Breast epithelium (tissue), 3 donors: ENCODE results near the gene KLHL6.

Experiments
- CTCF ChIP-seq, 3 donors: fragments of 450-650 bp; IDR thresholded peaks; one replicate each; pipeline ENCODE4 v1.5.1; 2016 to 2017; ENCODE audit warnings: antibody characterized with exemption in 3 of 3, mild to moderate bottlenecking in 3 of 3, moderate library complexity in 3 of 3
- POLR2A ChIP-seq: fragments of 450-650 bp; IDR thresholded peaks from one replicate; pipeline ENCODE4 v1.6.1; 2016; ENCODE audit warnings: antibody characterized with exemption, mild to moderate bottlenecking, moderate library complexity

- TF ChIP-seq CTCF (IDR thresholded peaks at IDR 0.05), result no peak
- TF ChIP-seq POLR2A, result no peak
Observed at GRCh38 chr3:183545708-183546107, 9.8 kb downstream of the KLHL6 start.
